ENCODE results near the gene SLC12A8.

- TF ChIP-seq, protein P1, sequence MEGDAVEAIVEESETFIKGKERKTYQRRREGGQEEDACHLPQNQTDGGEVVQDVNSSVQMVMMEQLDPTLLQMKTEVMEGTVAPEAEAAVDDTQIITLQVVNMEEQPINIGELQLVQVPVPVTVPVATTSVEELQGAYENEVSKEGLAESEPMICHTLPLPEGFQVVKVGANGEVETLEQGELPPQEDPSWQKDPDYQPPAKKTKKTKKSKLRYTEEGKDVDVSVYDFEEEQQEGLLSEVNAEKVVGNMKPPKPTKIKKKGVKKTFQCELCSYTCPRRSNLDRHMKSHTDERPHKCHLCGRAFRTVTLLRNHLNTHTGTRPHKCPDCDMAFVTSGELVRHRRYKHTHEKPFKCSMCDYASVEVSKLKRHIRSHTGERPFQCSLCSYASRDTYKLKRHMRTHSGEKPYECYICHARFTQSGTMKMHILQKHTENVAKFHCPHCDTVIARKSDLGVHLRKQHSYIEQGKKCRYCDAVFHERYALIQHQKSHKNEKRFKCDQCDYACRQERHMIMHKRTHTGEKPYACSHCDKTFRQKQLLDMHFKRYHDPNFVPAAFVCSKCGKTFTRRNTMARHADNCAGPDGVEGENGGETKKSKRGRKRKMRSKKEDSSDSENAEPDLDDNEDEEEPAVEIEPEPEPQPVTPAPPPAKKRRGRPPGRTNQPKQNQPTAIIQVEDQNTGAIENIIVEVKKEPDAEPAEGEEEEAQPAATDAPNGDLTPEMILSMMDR (conservative IDR thresholded peaks at IDR 0.05): no peak
- no peak for TF ChIP-seq ZFX (IDR thresholded peaks at IDR 0.05)
These were observed 88.9 kb downstream of the SLC12A8 start for GRCh38 chr3:125123451-125124305.

Measured in C4-2B (cell line).